SK-N-MC (cell line): ENCODE measurements around the gene PAK5.

ENCODE experiments used
- DNase-seq: peaks from one replicate; pipeline ENCODE4 v3.0.0-alpha.2; 2011; ENCODE audit warnings: low read depth, low spot score
- H3K27ac ChIP-seq: fragments of 200-600 bp; sonication (generic); 2 replicates; pipeline ENCODE4 v1.5.1; 2016; ENCODE audit warnings: mixed run types
- H3K36me3 ChIP-seq: fragments of 200-600 bp; sonication (generic); 2 replicates; pipeline ENCODE4 v1.6.1; 2017; ENCODE audit warnings: antibody characterized with exemption, low read length, mixed read lengths; ENCODE audit not compliant: insufficient read depth
- H3K4me3 ChIP-seq: fragments of 200-600 bp; sonication (generic); 2 replicates; pipeline ENCODE4 v1.5.1; 2016
- H3K9ac ChIP-seq: fragments of 200-600 bp; sonication (generic); 2 replicates; pipeline ENCODE4 v1.8.0; 2017; ENCODE audit warnings: mixed run types, mixed read lengths; ENCODE audit not compliant: insufficient read length
- H3K9me3 ChIP-seq: fragments of 200-600 bp; sonication (generic); 2 replicates; pipeline ENCODE4 v1.6.1; 2017; ENCODE audit warnings: low read depth, mild to moderate bottlenecking, antibody characterized with exemption, low read length, moderate library complexity, mixed read lengths
- EZH2 ChIP-seq: fragments of 200-600 bp; sonication (generic); IDR thresholded peaks from one replicate; pipeline ENCODE4 v1.6.1; 2017; ENCODE audit warnings: antibody characterized with exemption
- FOXP2 ChIP-seq: optimal IDR thresholded peaks from 2 replicates; pipeline ENCODE3; 2011; ENCODE audit warnings: mild to moderate bottlenecking, moderate library complexity; ENCODE audit not compliant: insufficient read depth; ENCODE audit errors: extremely low read length, control extremely low read depth
- POLR2AphosphoS5 ChIP-seq: IDR thresholded peaks from 2 replicates; pipeline ENCODE4 v1.6.1; 2012; ENCODE audit warnings: mild to moderate bottlenecking, low read depth, low read length, borderline replicate concordance

PAK5 gene

GRCh38 chr20:9839626-9840025, 750 bp upstream of the PAK5 start:
- Histone ChIP-seq H3K9me3 (no peaks in the 10 kb centered on the region), H3K4me3 (no peak overlapping the region), H3K27ac (no peak overlapping the region), H3K9ac (no peak overlapping the region), H3K36me3 (no peaks in the 10 kb centered on the region)
- no peak for DNase-seq
- TF ChIP-seq EZH2 (no peak), POLR2AphosphoS5 (no peak), FOXP2 (no peak)

DNA sequence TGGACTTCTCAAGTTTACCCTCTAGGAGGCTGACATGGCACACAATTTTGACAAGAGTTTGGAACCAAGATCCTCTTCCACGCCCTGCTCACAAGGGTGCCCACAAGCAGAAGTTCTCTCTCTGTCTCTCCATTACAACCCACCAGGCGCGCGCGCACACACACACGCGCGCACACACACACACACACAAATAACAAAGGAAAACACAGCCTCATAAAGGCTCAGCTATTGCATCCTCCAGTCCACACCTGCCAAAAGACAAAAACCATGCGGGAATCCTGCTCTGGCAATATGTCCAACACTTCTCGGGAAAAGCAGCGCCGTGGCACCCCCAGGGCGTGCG, 870 bp downstream of the PAK5 start:
- no peak overlapping the region for H3K9ac ChIP-seq
- H3K36me3 ChIP-seq: no peaks in the 10 kb centered on the region
- TF ChIP-seq POLR2AphosphoS5: no peak
- TF ChIP-seq FOXP2: no peak
- TF ChIP-seq EZH2: no peak

DNA sequence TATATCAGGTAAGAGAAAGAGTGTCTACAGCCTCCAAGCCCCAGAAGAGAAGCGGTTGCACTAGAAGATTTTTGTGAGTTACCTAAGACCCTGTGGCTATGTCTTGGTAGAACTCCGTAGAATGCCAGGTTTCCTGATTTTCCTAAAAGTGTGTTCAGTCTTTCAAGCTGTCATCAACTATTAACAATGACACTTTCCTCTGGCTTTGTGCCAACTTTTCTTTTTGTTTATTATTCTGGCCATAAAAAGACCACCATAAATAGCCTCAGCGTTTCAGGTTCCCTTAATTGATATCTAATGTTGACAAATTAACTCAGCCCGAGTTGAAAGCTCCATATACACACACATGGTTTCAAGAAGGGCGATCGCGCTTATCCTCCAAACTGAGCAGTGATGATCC, 1.2 kb downstream of the PAK5 start:
- H3K4me3 ChIP-seq: no peak overlapping the region
- no peak for DNase-seq

More for the DNA sequence above, 870 bp downstream of the PAK5 start:
- Histone ChIP-seq H3K4me3 (no peak overlapping the region), H3K9me3 (no peaks in the 10 kb centered on the region), H3K27ac (no peak overlapping the region)
- no peak for DNase-seq

GRCh38 chr20:9835302-9835701, 3.6 kb downstream of the PAK5 start:
- no peak overlapping the region for H3K27ac ChIP-seq
- no peaks in the 10 kb centered on the region for H3K36me3 ChIP-seq
- H3K4me3 ChIP-seq: no peak overlapping the region
- TF ChIP-seq FOXP2: no peak
- TF ChIP-seq POLR2AphosphoS5: no peak
- no peak for TF ChIP-seq EZH2
- no peak overlapping the region for H3K9ac ChIP-seq
- no peaks in the 10 kb centered on the region for H3K9me3 ChIP-seq
- no peak for DNase-seq

More for the DNA sequence above, 1.2 kb downstream of the PAK5 start:
- H3K36me3 ChIP-seq: no peaks in the 10 kb centered on the region
- TF ChIP-seq POLR2AphosphoS5: no peak
- no peak for TF ChIP-seq FOXP2
- TF ChIP-seq EZH2: no peak
- no peaks in the 10 kb centered on the region for H3K9me3 ChIP-seq
- H3K9ac ChIP-seq: no peak overlapping the region
- no peak overlapping the region for H3K27ac ChIP-seq

DNA sequence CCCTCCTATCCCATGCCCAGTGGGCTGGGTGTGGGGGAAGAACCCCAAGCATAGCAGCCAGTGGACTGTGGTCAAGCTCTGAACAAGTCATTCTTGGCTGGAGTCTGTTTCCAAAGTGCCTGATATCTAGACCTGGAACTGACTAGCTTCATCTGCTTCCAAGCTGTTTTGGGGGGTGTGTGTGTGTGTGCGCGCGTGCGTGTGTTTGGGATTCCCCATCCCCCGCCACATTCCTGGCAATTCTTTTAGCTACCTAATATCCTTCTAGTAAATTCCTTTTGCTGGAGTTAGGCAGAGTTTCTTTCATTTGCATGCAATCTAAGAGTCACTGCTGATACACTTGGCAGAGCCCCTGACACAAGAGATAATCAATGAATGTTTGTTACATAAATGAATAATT, 7.8 kb downstream of the PAK5 start:
- Histone ChIP-seq H3K36me3 (no peaks in the 10 kb centered on the region), H3K9me3 (no peaks in the 10 kb centered on the region), H3K9ac (no peak overlapping the region), H3K27ac (no peak overlapping the region), H3K4me3 (no peak overlapping the region)
- TF ChIP-seq FOXP2 (no peak), POLR2AphosphoS5 (no peak), EZH2 (no peak)
- no peak for DNase-seq

DNA sequence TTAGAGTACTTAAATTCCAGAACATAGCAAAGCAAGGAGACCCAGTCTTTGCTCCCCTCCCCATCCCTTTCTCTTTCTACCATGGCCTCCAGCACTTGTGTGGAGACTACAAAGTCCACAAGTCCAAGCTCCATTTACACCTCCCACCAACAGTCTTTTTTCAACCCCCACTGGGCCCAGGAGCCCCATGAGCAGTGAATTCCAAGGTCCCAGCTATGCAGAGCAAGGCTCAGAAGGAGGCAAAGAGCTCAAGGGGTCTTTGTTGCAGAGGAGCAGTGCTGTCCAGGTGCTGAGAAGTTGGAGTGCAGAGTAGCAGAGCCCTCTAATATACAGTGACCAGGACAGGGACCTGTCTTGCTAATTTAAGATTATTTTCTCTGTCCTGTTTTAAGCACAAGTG, 9.0 kb downstream of the PAK5 start:
- no peak for DNase-seq
- H3K9me3 ChIP-seq: no peaks in the 10 kb centered on the region
- no peak overlapping the region for H3K27ac ChIP-seq
- H3K4me3 ChIP-seq: no peak overlapping the region
- no peak overlapping the region for H3K9ac ChIP-seq
- TF ChIP-seq POLR2AphosphoS5: no peak
- TF ChIP-seq EZH2: no peak
- no peak for TF ChIP-seq FOXP2
- H3K36me3 ChIP-seq: no peaks in the 10 kb centered on the region

- no peak overlapping the region for H3K9ac ChIP-seq
- TF ChIP-seq POLR2AphosphoS5: no peak
- TF ChIP-seq FOXP2: no peak
- TF ChIP-seq EZH2: no peak
- H3K4me3 ChIP-seq: no peak overlapping the region
- DNase-seq: no peak
- H3K27ac ChIP-seq: no peak overlapping the region
- H3K36me3 ChIP-seq: no peaks in the 10 kb centered on the region
- no peaks in the 10 kb centered on the region for H3K9me3 ChIP-seq
Observed at GRCh38 chr20:9817654-9818053, 21.2 kb downstream of the PAK5 start.

DNA sequence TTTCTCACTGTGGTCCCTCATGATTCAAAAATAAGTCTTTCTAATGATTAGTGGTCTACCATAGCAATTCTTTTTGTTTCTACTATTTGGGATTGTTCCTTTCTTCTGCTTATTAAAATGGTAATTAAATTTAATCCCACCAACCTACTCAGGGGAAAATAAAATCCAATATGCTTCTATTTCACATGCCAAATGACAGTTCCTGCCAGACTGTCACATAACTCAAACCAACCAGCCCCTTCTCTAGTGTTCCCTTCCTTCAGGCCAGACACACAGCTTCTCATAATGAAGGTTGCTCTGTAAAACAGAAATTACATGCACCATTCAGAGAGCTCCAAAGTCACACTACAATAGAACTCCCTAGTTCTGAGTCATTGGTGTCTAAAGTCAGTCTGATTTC, 23.2 kb downstream of the PAK5 start:
- H3K9me3 ChIP-seq: no peaks in the 10 kb centered on the region
- no peaks in the 10 kb centered on the region for H3K36me3 ChIP-seq
- no peak overlapping the region for H3K27ac ChIP-seq
- no peak overlapping the region for H3K9ac ChIP-seq
- DNase-seq: no peak
- no peak overlapping the region for H3K4me3 ChIP-seq
- TF ChIP-seq FOXP2: no peak
- TF ChIP-seq EZH2: no peak

GRCh38 chr20:9810738-9811137, 28.1 kb downstream of the PAK5 start:
- TF ChIP-seq POLR2AphosphoS5 (no peak), FOXP2 (no peak), EZH2 (no peak)

DNA sequence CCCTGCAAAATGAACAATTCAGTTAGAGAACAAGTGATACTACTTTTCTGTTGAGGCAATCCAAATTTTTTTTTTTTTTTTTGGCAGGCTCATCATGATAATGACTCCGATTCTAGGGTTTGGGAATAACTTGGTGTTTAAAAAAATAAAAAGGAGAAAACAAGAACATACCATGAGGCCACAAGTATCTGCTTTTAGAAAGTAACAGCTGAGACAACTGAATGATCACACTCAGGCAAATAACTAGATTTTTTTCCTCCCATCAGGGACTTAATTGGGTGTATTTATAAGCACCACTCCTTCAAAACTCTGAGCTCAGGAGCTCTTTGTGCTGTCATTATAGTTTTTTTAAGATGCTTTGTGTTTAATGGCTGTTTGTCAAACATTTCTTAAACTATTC, 29.6 kb downstream of the PAK5 start:
- no peaks in the 10 kb centered on the region for H3K36me3 ChIP-seq
- H3K27ac ChIP-seq: no peak overlapping the region
- H3K4me3 ChIP-seq: no peak overlapping the region
- no peak overlapping the region for H3K9ac ChIP-seq
- no peaks in the 10 kb centered on the region for H3K9me3 ChIP-seq
- no peak for DNase-seq
- TF ChIP-seq EZH2: no peak
- no peak for TF ChIP-seq POLR2AphosphoS5
- no peak for TF ChIP-seq FOXP2

More at GRCh38 chr20:9810738-9811137, 28.1 kb downstream of the PAK5 start:
- H3K9me3 ChIP-seq: no peaks in the 10 kb centered on the region
- DNase-seq: no peak
- H3K27ac ChIP-seq: no peak overlapping the region
- no peaks in the 10 kb centered on the region for H3K36me3 ChIP-seq
- H3K9ac ChIP-seq: no peak overlapping the region
- H3K4me3 ChIP-seq: no peak overlapping the region
